OCI-LY1 (cell line): ENCODE results near the gene IMP3.

Experiments used
- CTCF ChIP-seq: fragments of 200-600 bp; sonication (generic), shearing (Covaris generic); IDR thresholded peaks from 2 replicates; pipeline ENCODE4 v1.5.1; 2017; ENCODE audit warnings: mild to moderate bottlenecking, antibody characterized with exemption, low read length, moderate library complexity, mixed read lengths
- EZH2 ChIP-seq: fragments of 200-600 bp; sonication (generic), shearing (Covaris generic); IDR thresholded peaks from 2 replicates; pipeline ENCODE4 v1.8.0; 2017; ENCODE audit warnings: borderline replicate concordance, mixed run types, mild to moderate bottlenecking, antibody characterized with exemption, low read length, moderate library complexity, mixed read lengths

- no peak for TF ChIP-seq CTCF
- TF ChIP-seq EZH2: no peak
These were observed 21.7 kb upstream of the IMP3 start for GRCh38 chr15:75661756-75662140.
